Measurements from ENCODE around the gene APLF.

Gene APLF

GRCh38 chr2:68561372-68561771 lies 94.0 kb downstream of the APLF start:
- H3K9me3 ChIP-seq: no peaks in the 10 kb centered on the region

GRCh38 chr2:68562934-68563333 lies 95.5 kb downstream of the APLF start:
- Histone ChIP-seq H3K9me3 (no peaks in the 10 kb centered on the region), H3K4me1 (no peaks in the 10 kb centered on the region), H3K27me3 (no peaks in the 10 kb centered on the region), H3K4me3 (no peak overlapping the region), H3K36me3 (no peaks in the 10 kb centered on the region), H3K27ac (no peak overlapping the region)
- intact Hi-C loops (cut with DNase I; ENCODE audit: low total_unique reads): no loop called here
- no peak for DNase-seq
- no peak for TF ChIP-seq CTCF (IDR thresholded peaks at IDR 0.05)

More at GRCh38 chr2:68561372-68561771, 94.0 kb downstream of the APLF start:
- no peak for TF ChIP-seq CTCF (IDR thresholded peaks at IDR 0.05)
- Histone ChIP-seq H3K27ac (no peak overlapping the region), H3K27me3 (no peaks in the 10 kb centered on the region), H3K4me3 (no peak overlapping the region), H3K36me3 (no peaks in the 10 kb centered on the region), H3K4me1 (no peaks in the 10 kb centered on the region)
- DNase-seq: no peak
- intact Hi-C loops (cut with DNase I; ENCODE audit: low total_unique reads): no loop called here

- intact Hi-C loops (cut with DNase I; ENCODE audit: low total_unique reads): no loop called here
- no peak for DNase-seq
- Histone ChIP-seq H3K4me1 (no peaks in the 10 kb centered on the region), H3K4me3 (no peak overlapping the region), H3K27me3 (no peaks in the 10 kb centered on the region), H3K27ac (no peak overlapping the region), H3K9me3 (no peaks in the 10 kb centered on the region), H3K36me3 (no peaks in the 10 kb centered on the region)
- no peak for TF ChIP-seq CTCF (IDR thresholded peaks at IDR 0.05)
These were observed 97.0 kb downstream of the APLF start for GRCh38 chr2:68564426-68564825.

GRCh38 chr2:68565273-68565672 lies 97.9 kb downstream of the APLF start:
- H3K36me3 ChIP-seq: no peaks in the 10 kb centered on the region
- no peaks in the 10 kb centered on the region for H3K27me3 ChIP-seq
- no peak overlapping the region for H3K27ac ChIP-seq
- no peaks in the 10 kb centered on the region for H3K9me3 ChIP-seq
- no peak for TF ChIP-seq CTCF (IDR thresholded peaks at IDR 0.05)
- intact Hi-C loops (cut with DNase I; ENCODE audit: low total_unique reads): no loop called here
- no peak overlapping the region for H3K4me3 ChIP-seq
- DNase-seq: no peak
- no peaks in the 10 kb centered on the region for H3K4me1 ChIP-seq

- DNase-seq: no peak
- no peaks in the 10 kb centered on the region for H3K4me1 ChIP-seq
- no peak overlapping the region for H3K27ac ChIP-seq
- no peaks in the 10 kb centered on the region for H3K9me3 ChIP-seq
- intact Hi-C loops (cut with DNase I; ENCODE audit: low total_unique reads): no loop called here
- TF ChIP-seq CTCF (IDR thresholded peaks at IDR 0.05): no peak
- no peaks in the 10 kb centered on the region for H3K36me3 ChIP-seq
- no peaks in the 10 kb centered on the region for H3K27me3 ChIP-seq
- no peak overlapping the region for H3K4me3 ChIP-seq
These were observed 98.5 kb downstream of the APLF start for GRCh38 chr2:68565858-68566257.

- intact Hi-C loops (cut with DNase I; ENCODE audit: low total_unique reads): no loop called here
- no peak overlapping the region for H3K27ac ChIP-seq
- DNase-seq: no peak
- no peaks in the 10 kb centered on the region for H3K36me3 ChIP-seq
- H3K9me3 ChIP-seq: no peaks in the 10 kb centered on the region
- TF ChIP-seq CTCF (IDR thresholded peaks at IDR 0.05): no peak
- no peak overlapping the region for H3K4me3 ChIP-seq
- H3K4me1 ChIP-seq: no peaks in the 10 kb centered on the region
- no peaks in the 10 kb centered on the region for H3K27me3 ChIP-seq
These were observed 99.0 kb downstream of the APLF start for GRCh38 chr2:68566362-68566761.
